NCI-H2081 treated with DMSO at 0.1 percent for 48 hours (cell line): Measurements from ENCODE around the gene FADS3.

ENCODE experiments used
- DNase-seq: peaks from one replicate; lab custom pipeline; 2025; lab: John Stamatoyannopoulos, UW

The FADS3 gene

GRCh38 chr11:61855939-61856680 is 35.2 kb downstream of the FADS3 start:
- DNase-seq, result no peak

- DNase-seq, result no peak
Measured at GRCh38 chr11:61854966-61855714, 36.2 kb downstream of the FADS3 start.

- no peak for DNase-seq
Measured at GRCh38 chr11:61854206-61854895, 37.0 kb downstream of the FADS3 start.

- no peak for DNase-seq
Measured at GRCh38 chr11:61853698-61854169, 37.6 kb downstream of the FADS3 start.

GRCh38 chr11:61851900-61852295 is 39.4 kb downstream of the FADS3 start:
- no peak for DNase-seq

- DNase-seq, result no peak
Measured at GRCh38 chr11:61851113-61851899, 40.0 kb downstream of the FADS3 start.

- DNase-seq, result no peak
Measured at GRCh38 chr11:61850687-61851086, 40.7 kb downstream of the FADS3 start.

- DNase-seq, result no peak
Measured at GRCh38 chr11:61848631-61849030, 42.7 kb downstream of the FADS3 start.

- DNase-seq, result no peak
Measured at GRCh38 chr11:61847914-61848581, 43.3 kb downstream of the FADS3 start.

- DNase-seq, result no peak
Measured at GRCh38 chr11:61846362-61847020, 44.9 kb downstream of the FADS3 start.

GRCh38 chr11:61844909-61845565 is 46.3 kb downstream of the FADS3 start:
- DNase-seq, result no peak

- no peak for DNase-seq
Measured at GRCh38 chr11:61842528-61842820, 48.9 kb downstream of the FADS3 start.

GRCh38 chr11:61841636-61842527 is 49.5 kb downstream of the FADS3 start:
- no peak for DNase-seq

- DNase-seq, result no peak
Measured at GRCh38 chr11:61840371-61840770, 51.0 kb downstream of the FADS3 start.

GRCh38 chr11:61839742-61840141 is 51.6 kb downstream of the FADS3 start:
- DNase-seq, result no peak

GRCh38 chr11:61838921-61839320 is 52.4 kb downstream of the FADS3 start:
- no peak for DNase-seq

- no peak for DNase-seq
Measured at GRCh38 chr11:61838501-61838900, 52.8 kb downstream of the FADS3 start.

GRCh38 chr11:61837411-61838005 is 53.8 kb downstream of the FADS3 start:
- DNase-seq, result no peak

GRCh38 chr11:61836193-61836592 is 55.2 kb downstream of the FADS3 start:
- no peak for DNase-seq
